Pancreas (tissue), 10 donors: ENCODE results near the gene HIC2. TPM values are rescaled to one million over a fixed set of nuclear protein-coding genes. Genes with fewer than 3 reads are reported as not detected.
"Not testable (repeated sequence)": the region's sequence is repeated elsewhere in the genome, so short reads cannot be mapped to it uniquely, and the experiment has no call there.

Experiments
- ATAC-seq, 4 donors: fragments of 200-7000 bp; cut with Tn5 transposase; one replicate each; pipeline versions ENCODE4 v1.8.0 to v1.9.1; 2020; ENCODE audit warnings: mild to moderate bottlenecking in 4 of 4, moderate library complexity in 4 of 4
- DNase-seq, 6 donors: peaks; one replicate each; pipeline ENCODE4 v3.0.0-alpha.2; 2020
- FAIRE-seq: peaks from 2 replicates; lab custom pipeline; 2012; peaks lifted over from hg19 to GRCh38; lab: Jason Lieb, UNC
- H3K27ac ChIP-seq, 4 donors: fragments of 200-600 bp; sonication (generic); 1 replicate in 3 of 4; 2 replicates in 1 of 4; pipeline versions ENCODE4 v1.5.0 to v1.8.0; 2020
- H3K27me3 ChIP-seq, 4 donors: fragments of 200-600 bp; one replicate each; pipeline ENCODE4 v1.8.0; 2021
- H3K36me3 ChIP-seq, 3 donors: fragments of 200-600 bp; sonication (generic) in 1 of 3; one replicate each; pipeline versions ENCODE4 v1.5.0 to v1.8.0; 2020 to 2021
- H3K4me1 ChIP-seq, 3 donors: fragments of 200-600 bp; one replicate each; pipeline ENCODE4 v1.8.0; 2021
- H3K4me3 ChIP-seq, 4 donors: fragments of 200-600 bp; sonication (generic) in 2 of 4; one replicate each; pipeline versions ENCODE4 v1.5.0 to v1.8.0; 2020 to 2021
- H3K9me3 ChIP-seq, 4 donors: fragments of 200-600 bp; one replicate each; pipeline ENCODE4 v1.8.0; 2021
- WGBS, 2 donors: extraction: QIAGEN DNeasy Blood & Tissue Kit; methylation state at CpG; one replicate each; pipeline ENCODE4 v1.1.7; 2013; 5-methylcytosine and 5-hydroxymethylcytosine counted together
- intact Hi-C, 3 donors: fragments of 100-400 bp; cut with DNase I; formaldehyde crosslinking; loops; one replicate each; pipeline versions ENCODE4 v1.11.1 to v1.14.2; 2022
- polyA plus RNA-seq, 2 donors: library from polyadenylated mRNA; stranded (reverse); fragments of 200-250 nt; gene quantifications; one replicate each; pipeline ENCODE4 v1.2.3, GENCODE V29; 2013
- total RNA-seq, 6 donors: library from RNA; stranded (reverse); fragmentation: NEBNext Ultra II Directional in 4 of 6; extraction: Animal tissue kit (Norgen Biotek cat#: 25700) in 4 of 6; gene quantifications; one replicate each; pipeline versions ENCODE4 v1.2.1 to v1.2.4, GENCODE V29; 2021 to 2023
- TF ChIP-seq, protein P1 (sequence below), 4 donors: fragments of 200-600 bp; sonication (generic) in 3 of 4; IDR thresholded peaks; one replicate each; pipeline versions ENCODE4 v1.5.0 to v1.8.0; 2021; ENCODE audit warnings: antibody characterized with exemption in 4 of 4
- donor health status: healthy with polysubstance abuse.
- donor health status: DM: no; HTN: no; CAD: no; lungs with moderate emphysema.
- donor health status: DM: no; HTN: no; CAD: no.
- donor health status: control.
- donor health status: control.
- donor health status: Bipolar disorder and iron deficiency.
- donor health status: DM: yes; HTN: yes; CAD: no.
- donor health status: DM: no; HTN: no; CAD: no.
- donor health status: DM: no; HTN: no; CAD: no.
- donor health status: DM: yes; HTN: yes; CAD: no.

Gene HIC2
- total and polyA plus RNA-seq, 8 donors, result 1.5 to 2.7 (median 2.1) TPM

- TF ChIP-seq, protein P1, sequence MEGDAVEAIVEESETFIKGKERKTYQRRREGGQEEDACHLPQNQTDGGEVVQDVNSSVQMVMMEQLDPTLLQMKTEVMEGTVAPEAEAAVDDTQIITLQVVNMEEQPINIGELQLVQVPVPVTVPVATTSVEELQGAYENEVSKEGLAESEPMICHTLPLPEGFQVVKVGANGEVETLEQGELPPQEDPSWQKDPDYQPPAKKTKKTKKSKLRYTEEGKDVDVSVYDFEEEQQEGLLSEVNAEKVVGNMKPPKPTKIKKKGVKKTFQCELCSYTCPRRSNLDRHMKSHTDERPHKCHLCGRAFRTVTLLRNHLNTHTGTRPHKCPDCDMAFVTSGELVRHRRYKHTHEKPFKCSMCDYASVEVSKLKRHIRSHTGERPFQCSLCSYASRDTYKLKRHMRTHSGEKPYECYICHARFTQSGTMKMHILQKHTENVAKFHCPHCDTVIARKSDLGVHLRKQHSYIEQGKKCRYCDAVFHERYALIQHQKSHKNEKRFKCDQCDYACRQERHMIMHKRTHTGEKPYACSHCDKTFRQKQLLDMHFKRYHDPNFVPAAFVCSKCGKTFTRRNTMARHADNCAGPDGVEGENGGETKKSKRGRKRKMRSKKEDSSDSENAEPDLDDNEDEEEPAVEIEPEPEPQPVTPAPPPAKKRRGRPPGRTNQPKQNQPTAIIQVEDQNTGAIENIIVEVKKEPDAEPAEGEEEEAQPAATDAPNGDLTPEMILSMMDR (IDR thresholded peaks at IDR 0.05), result no peak
- no peak overlapping the region for H3K27ac ChIP-seq
- ATAC-seq, result no peak
- H3K4me3 ChIP-seq, result no peak overlapping the region
- no peaks in the 10 kb centered on the region for H3K9me3 ChIP-seq
- WGBS, 2 donors, result 94 to 96% methylated on average over 19 of the region's 19 CpGs
- H3K27me3 ChIP-seq, result no peaks in the 10 kb centered on the region
- H3K36me3 ChIP-seq, result no peaks in the 10 kb centered on the region
- intact Hi-C loops, result no loop called here
- FAIRE-seq, result no peak
- peaks cover 0 to 9% (median 0%) of the 10 kb centered on the region in 3 donors for H3K4me1 ChIP-seq
- peak in 3 of 6 donors; percentile 8 to 56 (median 49) for DNase-seq
Measured at GRCh38 chr22:21455334-21456089, 38.3 kb downstream of the HIC2 start.

- Histone ChIP-seq H3K4me1 (peaks cover 0 to 9% (median 0%) of the 10 kb centered on the region in 3 donors), H3K9me3 (no peaks in the 10 kb centered on the region), H3K27me3 (no peaks in the 10 kb centered on the region), H3K4me3 (no peak overlapping the region), H3K27ac (no peak overlapping the region), H3K36me3 (no peaks in the 10 kb centered on the region)
- no peak for FAIRE-seq
- DNase-seq, result peak in 2 of 6 donors; percentile 27 to 44
- WGBS, 2 donors, result 86 to 87% methylated on average over 19 of the region's 19 CpGs
- ATAC-seq, result peak; percentile 70 to 90 (median 76)
- TF ChIP-seq, protein P1 (IDR thresholded peaks at IDR 0.05), result no peak
- intact Hi-C loops, result no loop called here
Measured at GRCh38 chr22:21457023-21457787, 40.0 kb downstream of the HIC2 start.

DNA sequence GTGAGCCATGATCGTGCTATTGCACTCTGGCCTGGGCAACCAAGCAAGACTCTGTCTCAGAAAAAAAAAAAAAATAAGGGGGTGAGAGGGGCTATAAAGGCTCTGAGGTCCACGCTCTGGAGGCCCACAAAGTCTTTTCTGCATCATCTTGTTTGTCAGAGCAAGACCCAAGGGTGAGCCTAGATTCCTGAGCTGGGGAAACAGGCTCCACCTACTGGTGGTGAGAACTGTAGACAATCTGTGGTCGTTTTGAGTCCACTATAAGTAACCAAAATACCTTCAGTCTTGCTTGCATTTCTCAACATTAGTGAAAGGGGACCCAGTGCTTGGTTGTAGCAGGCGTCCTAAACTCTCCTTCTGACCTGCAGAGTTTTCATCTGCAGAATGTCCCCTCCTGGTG lies 45.5 kb downstream of the HIC2 start:
- ATAC-seq, result peak in 3 of 4 donors; percentile 48 to 77 (median 64)
- H3K4me3 ChIP-seq, intact Hi-C loops, H3K27ac ChIP-seq, H3K4me1 ChIP-seq, H3K36me3 ChIP-seq, FAIRE-seq, DNase-seq, H3K27me3 ChIP-seq, H3K9me3 ChIP-seq: not testable (repeated sequence)
- WGBS, 2 donors, result 96 to 100% methylated on average over 1 of the region's 4 CpGs

DNA sequence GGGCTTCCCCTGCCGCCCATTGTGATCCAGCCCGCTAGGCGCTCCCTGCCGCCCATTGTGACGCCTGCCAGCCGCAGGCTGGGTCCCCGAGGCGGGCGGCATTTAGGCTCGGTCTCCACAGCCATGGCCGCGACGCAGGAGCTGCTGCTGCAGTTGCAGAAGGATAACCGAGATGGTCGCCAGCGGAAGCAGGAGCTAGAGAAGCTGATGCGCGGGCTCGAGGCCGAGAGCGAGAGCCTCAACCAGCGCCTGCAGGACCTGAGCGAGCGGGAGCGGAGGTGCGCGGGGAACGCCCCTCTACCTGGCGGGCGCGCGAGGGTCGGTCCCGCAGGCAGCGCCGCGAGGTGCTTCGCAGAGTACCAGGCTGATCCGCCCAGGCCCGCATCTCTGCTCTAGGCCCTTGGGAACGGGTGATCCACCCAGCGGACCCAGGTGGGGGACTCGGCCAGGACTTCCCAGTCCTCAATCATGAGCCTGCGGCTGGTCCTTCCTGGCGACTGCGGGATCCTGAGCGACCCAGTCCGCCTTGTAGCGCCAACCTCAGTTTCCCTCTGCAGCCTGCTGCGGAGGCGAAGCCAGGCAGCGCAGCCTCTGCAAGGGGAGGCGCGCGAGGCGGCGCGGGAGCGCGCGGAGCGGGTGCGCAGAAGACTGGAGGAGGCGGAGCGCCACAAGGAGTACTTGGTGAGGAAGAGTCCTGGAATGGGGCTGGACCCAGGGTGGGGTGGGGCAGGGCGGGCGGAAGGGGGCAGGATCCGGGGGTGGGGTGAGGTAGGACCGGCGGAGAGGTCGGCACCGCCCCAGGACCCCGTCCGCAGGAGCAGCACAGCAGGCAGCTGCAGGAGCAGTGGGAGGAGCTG lies 50.4 kb downstream of the HIC2 start, which contains the start of gene TMEM191C:
Gene TMEM191C, plus strand, starts transcription at position 51 of the 857 bp plus-strand sequence. Its CDS starts 73 bp downstream, at position 124.
- peak; percentile 3 to 29 (median 16) for ATAC-seq
- H3K27ac ChIP-seq, result not testable (repeated sequence)

GRCh38 chr22:21468194-21469096 lies 51.3 kb downstream of the HIC2 start:
- 0 to 3% methylated on average over 5 to 19 of the region's 60 CpGs for WGBS, 2 donors
- intact Hi-C loops, H3K4me1 ChIP-seq, H3K36me3 ChIP-seq, FAIRE-seq, H3K27ac ChIP-seq, H3K27me3 ChIP-seq, H3K9me3 ChIP-seq: not testable (repeated sequence)
- ATAC-seq (peak; percentile 92 to 96 (median 94)), DNase-seq (peak; percentile 77 to 95 (median 92))
- H3K4me3 ChIP-seq, result peak overlapping the region in 1 of 4 donors; percentile 29

More for the DNA sequence above, 50.4 kb downstream of the HIC2 start, which contains the start of gene TMEM191C:
- H3K27me3 ChIP-seq, H3K4me1 ChIP-seq, H3K36me3 ChIP-seq, intact Hi-C loops, H3K9me3 ChIP-seq, FAIRE-seq, DNase-seq: not testable (repeated sequence)
- WGBS, 2 donors, result 1% methylated on average over 15 of the region's 74 CpGs; no CpG with 5 or more reads in 1 of the 2 donors
- peak within 1 kb of the TSS in 1 of 4 donors; percentile 29 for H3K4me3 ChIP-seq

DNA sequence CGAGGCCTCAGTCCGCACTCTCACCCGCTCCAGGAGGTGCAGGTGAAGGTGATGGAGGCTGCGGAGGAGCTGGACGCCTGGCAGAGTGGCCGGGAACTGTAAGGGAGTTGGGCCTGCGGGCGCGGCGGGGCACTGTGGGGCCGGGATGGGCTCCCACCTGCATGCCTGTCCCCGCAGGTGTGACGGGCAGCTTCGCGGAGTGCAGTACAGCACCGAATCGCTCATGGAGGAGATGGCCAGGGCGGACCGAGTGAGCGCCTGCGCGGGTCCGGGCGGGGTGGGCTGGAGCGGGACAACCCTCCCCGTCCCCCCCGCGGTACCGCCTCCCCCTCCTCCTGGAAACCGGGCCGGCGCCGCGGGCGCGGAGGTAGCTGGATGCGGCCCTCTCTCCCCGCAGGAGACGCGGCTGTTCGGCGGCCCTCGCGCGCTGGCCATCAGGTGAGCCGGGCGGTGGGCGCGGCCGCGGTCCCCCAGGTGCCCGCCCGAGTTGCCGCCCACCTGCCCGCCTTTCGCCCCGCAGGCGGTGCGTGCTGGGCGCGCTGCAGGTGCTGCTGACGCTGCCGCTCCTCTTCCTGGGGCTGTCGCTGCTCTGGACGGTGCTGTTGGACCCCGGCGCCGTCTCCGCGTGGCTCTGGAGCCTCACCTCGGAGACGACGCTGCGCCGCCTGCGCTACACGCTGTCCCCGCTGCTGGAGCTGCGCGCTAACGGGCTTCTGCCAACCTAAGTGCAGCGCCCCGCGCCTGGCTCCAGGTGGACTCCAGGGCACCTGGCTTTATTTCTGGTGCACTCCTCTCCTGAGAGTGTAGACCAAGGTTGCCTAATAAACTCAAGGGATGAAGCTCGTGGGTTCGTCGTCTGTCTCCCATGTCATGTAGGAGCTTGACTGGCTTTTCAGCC lies 52.2 kb downstream of the HIC2 start:
- ATAC-seq (peak; percentile 11 to 29 (median 13)), DNase-seq (peak in 2 of 6 donors; percentile 38 to 53)
- H3K27ac ChIP-seq, H3K4me3 ChIP-seq, H3K36me3 ChIP-seq, intact Hi-C loops, H3K27me3 ChIP-seq, FAIRE-seq, H3K9me3 ChIP-seq, H3K4me1 ChIP-seq: not testable (repeated sequence)
- 8 to 22% methylated on average over 21 to 51 of the region's 87 CpGs for WGBS, 2 donors

DNA sequence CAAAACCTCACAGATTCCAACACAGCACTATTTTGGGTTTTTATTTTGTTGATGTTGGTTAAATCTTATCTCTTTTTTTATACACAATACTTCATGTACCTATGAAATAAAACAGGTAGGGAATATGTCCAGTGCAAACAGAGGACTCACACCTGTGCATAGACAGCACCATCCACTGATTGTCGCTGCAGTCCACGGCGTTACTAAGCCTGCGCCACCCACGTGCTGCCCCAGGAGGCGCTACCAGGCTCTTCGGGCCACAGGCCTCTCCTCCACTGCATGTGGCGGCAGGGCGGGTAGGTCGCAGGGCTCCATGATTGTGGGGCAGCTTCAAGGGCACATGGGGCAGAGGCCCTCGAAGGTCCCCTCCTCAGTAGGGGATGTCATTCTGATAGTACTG lies 55.8 kb downstream of the HIC2 start:
- H3K4me3 ChIP-seq, ATAC-seq, H3K9me3 ChIP-seq, DNase-seq, H3K27ac ChIP-seq, H3K27me3 ChIP-seq, H3K36me3 ChIP-seq, FAIRE-seq, intact Hi-C loops, H3K4me1 ChIP-seq: not testable (repeated sequence)
- WGBS, 2 donors, result no CpG with 5 or more reads among the region's 11 CpGs

DNA sequence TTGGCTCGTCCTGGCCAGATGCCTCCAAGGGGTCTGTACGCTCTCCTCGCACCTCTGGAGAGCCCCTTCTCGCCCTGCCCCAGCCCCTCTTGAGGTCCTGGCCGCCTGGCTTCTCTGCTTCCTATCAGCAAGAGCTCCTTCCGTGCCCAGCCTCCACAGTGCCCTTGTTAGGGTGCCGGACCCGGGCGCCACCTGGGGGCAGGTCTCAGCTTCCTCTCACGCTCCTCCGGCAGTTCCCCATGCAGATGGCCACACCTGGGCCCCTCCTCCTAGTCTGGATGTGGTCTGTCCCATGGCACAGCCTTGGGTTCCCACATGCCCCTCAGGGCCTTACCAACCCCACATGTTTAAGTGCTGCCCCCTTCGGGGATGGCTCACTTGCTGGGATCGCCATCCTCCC lies 56.5 kb downstream of the HIC2 start:
- H3K36me3 ChIP-seq, intact Hi-C loops, DNase-seq, H3K27me3 ChIP-seq, H3K9me3 ChIP-seq, H3K4me1 ChIP-seq, H3K4me3 ChIP-seq, H3K27ac ChIP-seq, FAIRE-seq: not testable (repeated sequence)
- no CpG with 5 or more reads among the region's 13 CpGs for WGBS, 2 donors
- ATAC-seq, result peak in 1 of 4 donors; percentile 24
